GM12801 (cell line): ENCODE data around the gene SBNO1.

Source experiments
- CTCF ChIP-seq: IDR thresholded peaks from one replicate; pipeline ENCODE4 v1.5.1; 2011; ENCODE audit warnings: control low read depth; ENCODE audit not compliant: insufficient read length; ENCODE audit errors: extremely low read depth

SBNO1 gene

GRCh38 chr12:123335490-123335889 lies 29.2 kb downstream of the SBNO1 start:
- TF ChIP-seq CTCF = no peak

- no peak for TF ChIP-seq CTCF
These were observed 34.8 kb downstream of the SBNO1 start for GRCh38 chr12:123329799-123330198.

- no peak for TF ChIP-seq CTCF
These were observed 44.8 kb downstream of the SBNO1 start for GRCh38 chr12:123319826-123320225.

- TF ChIP-seq CTCF = no peak
These were observed 45.4 kb downstream of the SBNO1 start for GRCh38 chr12:123319273-123319672.

- TF ChIP-seq CTCF = no peak
These were observed 58.4 kb downstream of the SBNO1 start for GRCh38 chr12:123306200-123306599.

GRCh38 chr12:123305136-123305535 lies 59.5 kb downstream of the SBNO1 start:
- TF ChIP-seq CTCF = no peak

GRCh38 chr12:123293178-123293760 lies 71.4 kb downstream of the SBNO1 start:
- TF ChIP-seq CTCF = no peak
